Bronchial epithelial cell (primary cell): ENCODE data around the gene OR52E5. TPM values are rescaled to one million over a fixed set of nuclear protein-coding genes. Genes with fewer than 3 reads are reported as not detected.

Experiments used
- DNase-seq: peaks from one replicate; pipeline ENCODE4 v3.0.0-alpha.2; 2010; ENCODE audit warnings: low read depth
- FAIRE-seq: peaks from 2 replicates; lab custom pipeline; 2011; peaks lifted over from hg19 to GRCh38; lab: Jason Lieb, UNC
- H3K27me3 ChIP-seq: 2 replicates; pipeline ENCODE4 v1.5.1; 2011; ENCODE audit warnings: low read length; ENCODE audit not compliant: control insufficient read depth, insufficient read depth
- H3K36me3 ChIP-seq: 2 replicates; pipeline ENCODE4 v1.5.1; 2011; ENCODE audit warnings: low read length; ENCODE audit not compliant: control insufficient read depth, insufficient read depth
- H3K4me3 ChIP-seq: 2 replicates; pipeline ENCODE4 v1.5.1; 2011; ENCODE audit warnings: mild to moderate bottlenecking, low read depth, low read length, control low read depth
- CTCF ChIP-seq: IDR thresholded peaks from 2 replicates; pipeline ENCODE4 v1.5.1; 2011; ENCODE audit warnings: mild to moderate bottlenecking, moderate library complexity, low read length, control low read depth, inconsistent platforms; ENCODE audit not compliant: insufficient read depth, severe bottlenecking
- total RNA-seq: library from RNA; depleted of rRNA; stranded (reverse); fragments of >200 nt; gene quantifications from 2 replicates; pipeline ENCODE4 v1.2.1, GENCODE V29; 2014

Gene OR52E5
- total RNA-seq, 1 donor from 2014 or later, result not detected

- DNase-seq (no peak), FAIRE-seq (peak; percentile 99)
- no peaks in the 10 kb centered on the region for H3K36me3 ChIP-seq
- no peak for TF ChIP-seq CTCF
- no peak overlapping the region for H3K4me3 ChIP-seq
- no peaks in the 10 kb centered on the region for H3K27me3 ChIP-seq
Observed at GRCh38 chr11:5928811-5929210, 35.8 kb downstream of the OR52E5 start.

GRCh38 chr11:5929571-5930368 is 36.8 kb downstream of the OR52E5 start:
- FAIRE-seq, result no peak
- no peak for DNase-seq
- TF ChIP-seq CTCF, result no peak
- no peaks in the 10 kb centered on the region for H3K27me3 ChIP-seq
- no peak overlapping the region for H3K4me3 ChIP-seq
- no peaks in the 10 kb centered on the region for H3K36me3 ChIP-seq

GRCh38 chr11:5930614-5931013 is 37.6 kb downstream of the OR52E5 start:
- no peaks in the 10 kb centered on the region for H3K36me3 ChIP-seq
- no peaks in the 10 kb centered on the region for H3K27me3 ChIP-seq
- FAIRE-seq (no peak), DNase-seq (no peak)
- no peak overlapping the region for H3K4me3 ChIP-seq
- TF ChIP-seq CTCF, result no peak

GRCh38 chr11:5931061-5931460 is 38.1 kb downstream of the OR52E5 start:
- Histone ChIP-seq H3K36me3 (no peaks in the 10 kb centered on the region), H3K4me3 (no peak overlapping the region), H3K27me3 (no peaks in the 10 kb centered on the region)
- DNase-seq (no peak), FAIRE-seq (peak; percentile 32)
- TF ChIP-seq CTCF, result no peak

GRCh38 chr11:5932671-5933070 is 39.7 kb downstream of the OR52E5 start:
- H3K27me3 ChIP-seq, result no peaks in the 10 kb centered on the region
- no peak for FAIRE-seq
- no peaks in the 10 kb centered on the region for H3K36me3 ChIP-seq
- no peak overlapping the region for H3K4me3 ChIP-seq
- no peak for TF ChIP-seq CTCF
- DNase-seq, result no peak
